GM21360 (cell line): ENCODE results near the gene HIBADH.
"Not testable (repeated sequence)": the region's sequence is repeated elsewhere in the genome, so short reads cannot be mapped to it uniquely, and the experiment has no call there.

Experiments
- ATAC-seq: cut with Tn5 transposase; IDR thresholded peaks from one replicate; pipeline ENCODE4 v1.9.1; 2021; ENCODE audit warnings: mild to moderate bottlenecking, moderate library complexity; ENCODE audit not compliant: unreplicated experiment

The HIBADH gene

DNA sequence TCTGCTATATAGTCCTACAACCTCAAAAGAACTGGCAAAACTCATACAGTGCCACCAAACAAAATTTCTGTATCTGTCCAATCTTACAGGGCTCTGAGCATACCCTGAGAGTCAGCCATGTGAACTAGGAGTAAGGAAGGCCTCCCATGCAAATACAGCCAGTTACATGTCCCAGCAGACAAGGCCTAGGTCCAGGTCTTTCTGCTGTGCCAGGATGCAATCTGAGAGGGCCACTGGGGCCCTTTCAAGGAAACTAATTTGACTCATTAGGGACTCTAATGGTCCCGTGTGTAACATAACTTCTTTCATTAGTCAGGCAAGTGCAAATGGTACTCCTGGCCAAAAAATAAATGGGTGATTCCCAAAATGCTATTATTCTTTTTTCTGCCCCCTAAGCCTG is 17.9 kb upstream of the HIBADH start:
- no peak for ATAC-seq

DNA sequence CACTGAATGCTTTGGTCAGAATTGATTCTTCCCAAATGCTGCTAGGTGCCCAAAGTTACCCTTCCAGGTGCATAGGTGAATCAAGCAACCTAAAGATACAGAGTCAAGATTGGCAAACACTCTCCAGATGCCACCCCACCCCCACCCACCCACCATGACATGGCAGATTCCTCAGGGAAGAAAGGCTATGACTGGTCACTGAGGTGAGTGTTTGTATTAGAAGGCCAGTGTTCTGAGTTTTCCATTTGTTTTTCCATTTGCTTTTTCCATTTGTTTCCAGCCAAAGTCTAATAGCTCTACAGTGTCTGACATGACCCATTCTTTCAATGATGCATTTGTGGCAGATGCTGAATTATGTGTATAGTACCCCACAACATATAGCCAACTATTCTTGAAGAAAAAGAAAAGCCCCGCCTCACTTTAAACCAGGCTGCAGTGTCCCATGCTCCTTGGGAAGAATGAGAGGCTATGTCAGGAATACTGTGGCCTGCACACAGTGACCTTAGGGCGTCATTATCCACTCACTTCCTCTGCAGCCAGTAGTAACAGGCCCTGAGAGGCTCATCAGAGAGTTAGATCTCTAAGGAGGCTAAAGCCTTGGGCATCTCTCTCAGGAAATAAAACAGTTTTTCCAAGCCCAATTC is 16.1 kb upstream of the HIBADH start:
- ATAC-seq, result no peak

DNA sequence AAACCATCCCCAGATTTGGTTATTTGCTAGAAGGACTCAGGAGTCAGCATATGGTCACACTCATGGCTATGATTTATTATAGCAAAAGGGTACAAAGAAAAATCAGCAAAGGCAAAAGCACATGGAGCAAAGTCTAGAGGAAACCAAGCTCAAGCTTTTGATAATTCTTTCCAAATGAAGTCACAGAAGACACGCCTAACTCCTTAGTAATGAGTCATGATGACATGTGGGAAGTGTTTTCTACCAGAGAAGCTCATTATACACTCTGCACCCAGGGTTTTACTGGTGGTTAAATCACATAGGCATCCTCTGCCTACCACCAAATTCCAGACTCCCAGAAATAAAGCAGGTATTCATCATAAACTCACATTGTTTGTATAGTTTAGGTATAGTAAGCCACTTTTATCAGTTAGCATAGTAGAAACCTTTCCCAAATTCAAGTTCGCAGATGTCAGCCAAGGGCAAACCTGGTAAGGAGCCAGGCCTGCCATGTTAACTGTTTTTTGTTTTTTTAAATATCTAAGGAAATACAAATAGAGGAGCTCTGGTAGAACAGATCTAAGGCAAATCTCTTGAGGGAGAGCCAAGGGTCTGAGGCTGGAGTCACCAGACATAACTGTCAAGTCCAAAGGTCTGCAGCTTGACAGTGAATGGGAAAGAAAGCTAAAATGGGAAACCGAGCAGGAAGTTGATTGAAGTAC is 15.4 kb upstream of the HIBADH start:
- ATAC-seq, result no peak

DNA sequence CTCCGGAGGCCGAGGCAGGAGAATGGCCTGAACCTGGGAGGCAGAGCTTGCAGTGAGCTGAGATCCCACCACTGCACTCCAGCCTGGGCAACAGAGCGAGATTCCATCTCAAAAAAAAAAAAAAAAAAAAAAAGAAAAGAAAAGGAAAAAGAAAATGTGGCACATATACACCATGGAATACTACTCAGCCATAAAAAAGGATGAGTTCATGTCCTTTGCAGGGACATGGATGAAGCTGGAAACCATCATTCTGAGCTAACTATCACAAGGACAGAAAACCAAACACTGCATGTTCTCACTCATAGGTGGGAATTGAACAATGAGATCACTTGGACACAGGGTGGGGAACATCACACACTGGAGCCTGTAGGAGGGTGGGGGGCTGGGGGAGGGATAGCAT is 11.4 kb upstream of the HIBADH start:
- not testable (repeated sequence) for ATAC-seq

DNA sequence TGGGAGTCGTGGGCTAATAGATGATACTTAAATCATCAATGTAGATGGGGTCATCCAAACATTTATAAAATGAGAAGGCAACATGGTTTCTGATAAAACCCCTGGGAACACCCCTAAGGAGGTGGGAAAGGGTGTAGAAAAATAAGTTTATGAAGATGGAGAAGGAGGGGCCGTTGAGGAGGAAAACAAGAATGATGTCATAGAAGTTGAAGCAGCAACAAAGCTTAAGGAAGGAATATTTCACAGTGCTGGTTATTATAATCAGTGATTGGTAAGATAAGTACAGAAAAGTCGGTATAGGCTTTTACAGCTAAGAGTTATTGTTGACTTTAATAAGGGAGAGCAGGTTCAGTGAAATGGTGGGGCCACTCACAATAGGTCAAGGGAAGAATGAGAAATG is 9.0 kb upstream of the HIBADH start:
- no peak for ATAC-seq

DNA sequence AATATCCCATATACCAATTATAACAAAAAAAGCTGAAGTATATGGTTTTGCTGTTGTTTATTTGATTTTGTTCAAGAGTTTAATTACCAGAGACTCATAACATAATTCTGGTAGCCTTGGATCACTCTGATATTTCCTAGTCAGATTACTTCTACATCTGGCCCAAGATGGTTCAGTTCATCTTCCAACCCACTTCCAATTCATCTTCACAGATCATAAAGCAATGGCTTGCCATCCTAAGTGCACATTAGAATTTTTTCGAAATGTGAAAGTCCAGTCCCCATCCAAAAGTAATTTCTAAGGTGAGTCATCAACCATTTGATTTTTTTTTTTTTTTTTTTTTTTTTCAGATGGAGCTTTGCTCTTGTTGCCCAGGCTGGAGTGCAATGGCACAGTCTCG is 8.0 kb upstream of the HIBADH start:
- no peak for ATAC-seq

DNA sequence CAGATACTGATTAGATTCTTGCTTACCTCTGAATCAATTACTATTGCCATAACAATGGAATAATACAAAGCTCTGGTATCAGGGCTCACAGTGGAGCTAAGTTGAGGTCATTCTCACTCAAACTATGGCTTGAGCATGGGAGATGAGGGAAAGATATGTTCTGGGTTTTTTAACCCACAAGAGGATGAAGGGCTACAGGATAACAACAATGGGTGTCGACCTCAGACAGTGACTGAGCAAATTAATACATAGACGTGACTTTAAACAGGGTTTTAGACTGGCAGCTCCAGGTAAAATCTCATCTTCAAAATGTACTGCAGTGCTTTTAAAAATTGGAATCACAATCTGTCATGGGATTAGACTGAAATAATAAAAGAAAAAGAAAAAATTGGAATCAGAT is 7.5 kb upstream of the HIBADH start:
- no peak for ATAC-seq

DNA sequence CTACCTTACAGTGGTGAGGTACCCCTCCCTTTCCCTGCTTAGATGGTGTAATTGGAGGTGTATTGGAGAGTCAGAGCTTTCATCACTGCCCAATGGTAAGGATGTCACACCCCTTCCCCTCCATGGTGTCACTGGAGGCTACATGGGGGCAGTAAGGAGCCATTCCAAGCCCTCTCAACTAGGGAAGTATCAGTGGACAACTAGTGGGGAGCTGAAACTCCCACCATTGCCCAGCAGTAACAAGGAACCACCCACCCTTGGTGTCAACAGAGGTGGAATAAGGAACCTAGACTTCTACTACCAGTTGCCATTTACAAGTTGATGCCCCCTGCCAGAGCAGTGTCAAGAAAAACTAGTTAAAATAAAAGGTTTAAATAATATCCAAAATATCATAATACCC is 2.8 kb upstream of the HIBADH start:
- ATAC-seq, result no peak

DNA sequence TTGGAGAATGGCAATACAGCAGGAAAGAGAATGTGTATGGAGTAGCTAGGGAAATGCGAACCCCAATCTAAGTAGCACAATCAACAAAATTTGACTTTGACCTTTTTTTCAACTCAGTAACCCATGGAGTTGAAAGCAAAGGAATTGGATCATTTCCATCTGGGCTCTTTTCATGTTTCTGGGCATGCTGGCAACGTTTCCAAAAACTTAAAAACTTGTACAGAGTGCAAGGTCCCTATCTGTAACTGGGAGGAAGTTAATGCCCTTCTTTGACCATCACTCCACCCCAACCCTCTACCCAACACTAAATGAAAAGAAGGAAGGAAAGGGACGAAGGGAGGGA is 1.3 kb upstream of the HIBADH start:
- ATAC-seq, result no peak

DNA sequence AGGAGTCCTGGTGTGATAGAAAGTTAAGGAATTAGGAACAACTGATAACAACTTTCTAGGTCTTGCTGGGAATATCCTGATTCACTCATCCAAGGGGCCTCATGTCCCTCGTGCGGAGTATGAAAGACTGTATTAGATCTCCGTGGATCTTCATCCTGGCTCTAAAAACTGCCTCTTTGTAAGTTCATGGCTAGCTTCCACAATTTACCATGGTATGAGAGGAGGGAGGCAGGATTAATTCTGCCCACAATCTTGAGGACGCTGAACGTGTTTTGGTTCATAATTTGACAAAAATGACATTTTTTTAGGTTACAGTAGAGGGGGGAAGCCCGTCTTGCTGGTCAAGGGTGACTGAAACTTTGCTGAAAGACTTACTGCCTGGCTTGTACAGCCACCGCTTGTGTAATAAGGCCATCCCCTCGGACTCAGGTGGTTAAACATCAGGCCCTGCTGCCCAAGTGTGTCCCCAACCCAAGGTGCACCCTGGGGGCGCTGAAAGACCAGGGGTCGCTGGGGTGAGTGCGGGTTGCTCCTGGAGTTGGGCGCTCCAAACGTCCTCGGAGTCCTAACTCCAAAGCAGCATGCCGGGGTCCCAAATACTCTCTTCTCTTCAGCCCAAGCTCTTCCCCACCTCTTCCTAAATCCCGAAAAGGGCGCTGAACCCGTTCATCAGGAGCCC is 733 bp downstream of the HIBADH start:
- no peak for ATAC-seq

DNA sequence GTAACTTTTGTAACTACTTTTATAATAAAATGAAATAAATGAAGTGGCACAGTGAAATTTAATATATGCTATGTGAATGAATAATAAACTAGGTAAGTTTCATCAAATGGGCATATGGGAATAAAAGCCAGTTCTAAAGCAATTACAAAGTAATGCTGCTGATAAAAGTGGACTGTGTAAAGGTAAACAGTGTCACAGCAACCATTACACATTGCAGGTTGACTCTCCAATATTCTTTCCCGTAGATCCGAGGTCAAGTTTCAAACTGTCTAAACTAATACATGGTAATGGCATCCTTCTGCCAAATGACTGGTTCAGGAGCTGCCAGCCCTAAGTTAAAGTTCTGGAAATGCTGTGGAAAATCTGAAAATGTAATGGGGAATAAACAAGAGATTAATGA is 6.0 kb downstream of the HIBADH start:
- no peak for ATAC-seq

DNA sequence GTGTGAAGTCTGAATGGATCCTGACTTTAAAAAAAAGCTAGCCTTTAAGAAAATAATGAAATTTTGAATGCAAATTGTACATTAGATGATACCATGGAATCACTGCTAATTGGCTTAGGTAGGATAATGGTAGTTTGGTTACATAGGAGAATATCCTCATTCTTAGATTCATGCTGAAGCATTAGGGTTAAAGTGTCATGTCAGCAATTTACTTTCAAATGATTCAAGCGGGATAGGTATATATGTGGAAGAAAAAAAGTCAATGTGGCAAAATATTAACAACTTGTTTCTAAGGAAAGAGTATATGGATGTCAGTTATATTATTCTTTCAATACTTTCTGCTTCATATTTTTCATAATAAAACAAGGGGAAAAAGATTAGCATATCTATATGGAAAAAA is 7.5 kb downstream of the HIBADH start:
- no peak for ATAC-seq

DNA sequence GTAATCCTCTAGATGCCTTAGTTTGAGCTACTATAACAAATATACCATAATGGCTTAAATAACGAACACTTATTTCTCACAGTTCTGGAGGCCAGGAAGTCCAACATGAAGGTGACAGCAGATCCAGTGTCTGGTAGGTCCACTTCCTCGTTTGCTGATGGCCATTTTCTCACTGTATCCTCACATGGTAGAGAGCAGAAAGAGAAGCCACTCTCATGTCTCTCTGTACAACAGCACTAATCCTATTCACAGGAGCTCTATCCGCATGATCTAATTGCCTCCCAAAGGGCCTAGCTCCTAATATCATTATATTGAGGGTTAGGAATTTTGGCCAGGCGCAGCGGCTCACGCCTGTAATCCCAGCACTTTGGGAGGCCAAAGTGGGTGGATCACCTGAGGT is 10.2 kb downstream of the HIBADH start:
- no peak for ATAC-seq

DNA sequence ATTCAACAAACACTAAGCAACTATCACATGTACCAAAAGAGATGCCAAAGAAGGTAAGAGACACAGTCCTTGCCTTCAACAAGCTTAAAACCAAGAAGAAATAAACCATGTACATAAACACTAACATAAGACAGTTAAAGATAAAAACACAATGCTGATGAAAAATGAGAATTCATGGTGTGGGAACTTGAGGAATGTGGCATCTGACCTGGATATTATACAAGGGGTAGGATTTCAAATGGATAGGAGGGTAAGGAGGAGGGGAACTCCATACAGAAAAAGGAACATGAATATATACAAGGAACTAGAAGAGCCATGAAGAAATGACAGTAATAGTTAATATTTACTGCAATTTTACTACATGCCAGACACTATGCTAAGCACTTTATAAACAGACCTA is 11.0 kb downstream of the HIBADH start:
- no peak for ATAC-seq

DNA sequence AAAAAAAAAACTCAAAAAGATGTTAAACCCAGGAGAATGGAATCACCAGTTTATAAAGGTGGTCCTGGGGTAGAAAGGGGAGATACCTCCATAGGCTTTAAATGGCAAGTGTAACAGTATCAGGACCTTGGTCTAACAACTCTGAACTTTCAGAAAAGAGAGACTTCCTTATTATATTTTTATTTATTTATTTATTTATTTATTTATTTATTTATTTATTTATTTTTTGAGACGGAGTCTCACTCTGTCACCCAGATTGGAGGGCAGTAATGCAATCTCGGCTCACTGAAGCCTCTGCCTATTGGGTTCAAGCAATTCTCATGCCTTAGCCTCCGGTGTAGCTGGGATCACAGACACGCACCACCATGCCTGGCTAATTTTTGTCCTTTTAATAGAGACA is 12.4 kb downstream of the HIBADH start:
- ATAC-seq, result no peak

DNA sequence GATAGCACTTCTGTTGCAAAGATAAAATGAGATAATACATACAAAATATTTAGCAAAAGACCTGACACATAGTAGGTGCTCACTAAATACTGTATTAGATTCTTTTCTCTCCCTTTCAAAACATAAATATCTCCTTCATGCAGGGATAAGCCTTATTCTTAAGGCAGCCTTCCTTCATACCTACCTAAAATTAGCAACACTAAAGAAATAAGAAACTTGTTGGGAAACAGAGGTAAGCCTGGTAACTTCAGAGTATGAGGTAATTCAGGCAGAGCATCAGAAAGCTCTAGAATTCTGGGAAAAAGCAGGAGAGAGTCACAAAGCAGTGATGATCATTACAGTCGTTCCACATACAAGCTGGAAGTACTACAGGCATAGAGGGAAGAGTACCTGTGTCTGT is 15.2 kb downstream of the HIBADH start:
- ATAC-seq, result no peak

DNA sequence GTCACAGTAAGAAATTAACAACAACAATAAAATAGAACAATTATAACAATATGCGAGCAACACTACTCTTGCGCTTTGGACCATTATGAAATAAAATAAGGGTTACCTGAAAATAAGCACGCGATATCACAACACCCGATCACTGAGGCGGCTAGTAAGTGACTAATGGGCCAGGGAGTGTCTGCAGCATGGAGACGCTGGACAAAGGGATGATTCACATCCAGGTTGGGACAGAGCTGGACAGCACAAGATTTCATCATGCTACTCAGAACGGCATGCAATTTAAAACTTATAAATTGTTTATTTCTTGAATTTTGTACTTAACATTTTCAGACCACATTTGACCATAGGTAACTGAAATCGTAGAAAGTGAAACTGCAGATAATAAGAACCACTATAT is 15.6 kb downstream of the HIBADH start:
- ATAC-seq, result no peak

DNA sequence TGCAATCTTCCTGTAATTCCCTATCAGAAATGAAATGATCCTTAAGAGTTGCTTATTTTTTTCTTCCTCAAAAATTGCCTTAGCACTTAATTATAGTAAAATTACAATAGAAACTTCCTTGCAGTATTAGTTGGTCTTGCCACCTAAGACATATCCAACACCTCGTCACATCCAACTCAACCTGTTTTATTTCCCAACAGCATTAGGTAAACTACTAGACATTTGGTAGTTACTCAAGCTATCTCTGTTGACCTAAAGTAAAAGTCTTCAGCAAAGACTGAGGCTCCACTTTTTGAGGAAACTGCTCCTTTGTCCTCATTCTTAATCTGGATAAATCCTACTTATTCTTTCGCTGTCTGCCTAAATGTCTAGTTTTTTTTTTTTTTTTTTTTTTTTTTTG is 20.4 kb downstream of the HIBADH start:
- ATAC-seq, result no peak

DNA sequence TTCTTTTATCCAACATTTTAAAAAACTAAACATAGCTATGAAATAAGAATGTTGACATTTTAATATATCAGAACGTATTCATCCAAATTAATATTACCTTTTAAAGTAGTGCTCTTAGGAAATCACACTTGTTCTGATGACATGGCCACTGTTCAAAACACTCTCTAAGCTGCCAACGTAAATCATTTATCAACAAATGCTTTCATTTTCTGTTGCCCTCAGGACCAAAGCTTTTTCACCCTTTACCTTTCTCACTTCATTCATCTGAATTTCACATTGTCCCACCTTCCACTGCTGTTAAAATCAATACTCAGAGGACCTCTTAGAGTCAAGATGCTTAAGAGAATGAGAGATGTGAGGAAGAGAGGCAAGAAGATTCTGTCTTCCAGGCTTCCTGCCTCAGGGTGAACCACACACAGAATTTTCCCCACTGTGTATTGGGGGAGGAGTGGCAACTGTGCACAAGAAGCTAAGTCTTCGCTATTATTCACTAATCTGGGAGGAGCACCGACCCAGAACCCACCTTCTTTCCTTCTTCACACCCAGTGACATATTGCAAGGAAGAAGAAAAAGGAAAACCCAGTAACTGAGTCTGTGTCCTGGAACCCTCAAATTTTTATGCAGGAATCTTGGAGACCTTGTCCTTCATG is 21.0 kb downstream of the HIBADH start:
- no peak for ATAC-seq

DNA sequence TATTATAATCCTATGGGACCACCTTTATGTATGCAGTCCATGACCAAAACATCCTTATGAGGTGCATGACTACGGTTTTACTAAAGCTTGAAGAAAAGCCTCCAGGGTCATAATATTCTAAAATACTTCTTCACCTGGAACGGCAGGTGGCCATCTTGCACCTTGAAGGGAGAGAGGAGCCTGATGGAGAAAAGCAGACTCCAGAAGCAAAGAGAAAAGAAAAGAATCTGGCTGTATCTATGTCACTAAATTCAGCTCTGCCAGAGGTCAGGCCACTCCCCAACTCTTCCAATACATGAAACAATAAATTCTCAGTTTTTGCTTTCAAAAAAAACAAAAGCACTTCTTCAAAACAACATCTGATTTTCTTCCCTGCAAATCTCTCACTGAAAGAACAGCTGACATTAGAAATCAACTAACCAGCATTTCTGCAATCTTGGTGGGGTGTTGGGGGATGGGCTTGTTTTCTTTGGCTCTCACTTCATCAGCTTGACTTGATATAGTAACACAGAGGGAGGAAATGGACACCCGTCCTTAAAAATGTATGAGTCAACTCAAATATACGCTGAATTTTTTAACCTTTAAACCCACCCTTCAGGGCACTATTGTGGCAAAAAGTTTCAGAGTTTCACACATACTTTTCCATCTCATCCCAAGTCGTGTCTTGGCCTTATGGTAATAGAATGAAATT is 21.7 kb downstream of the HIBADH start:
- no peak for ATAC-seq

DNA sequence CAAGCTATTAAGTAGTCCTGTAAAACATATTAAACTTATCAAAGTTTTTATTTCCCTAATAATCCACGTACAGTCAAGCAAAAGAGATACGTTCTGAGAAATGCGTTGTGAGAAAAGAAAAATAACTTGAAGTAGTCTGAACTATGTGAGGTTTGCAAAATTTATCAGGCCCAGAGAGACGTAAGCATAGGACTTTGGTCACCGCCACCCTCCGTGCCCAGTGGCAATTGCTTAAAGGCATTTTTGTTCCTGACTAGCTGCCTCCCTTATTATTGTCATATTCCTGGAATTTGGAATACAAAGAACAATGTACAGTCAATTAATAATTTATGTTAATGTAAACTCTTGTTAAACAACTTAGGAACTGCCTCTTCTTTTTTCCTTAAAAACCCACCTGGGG is 22.8 kb downstream of the HIBADH start:
- ATAC-seq, result no peak
